Lung (tissue), 12 donors: Measurements from ENCODE around the gene OXSR1. TPM values are rescaled to one million over a fixed set of nuclear protein-coding genes. Genes with fewer than 3 reads are reported as not detected.

Experiments used
- ATAC-seq: fragments of 200-7000 bp; cut with Tn5 transposase; one replicate; pipeline ENCODE4 v1.9.1; 2020; ENCODE audit warnings: moderate number of reproducible peaks; ENCODE audit not compliant: insufficient read depth, low FRiP score
- DNase-seq, 3 donors: peaks; one replicate each; pipeline ENCODE4 v3.0.0-alpha.2; 2013 to 2017
- H3K27ac ChIP-seq, 2 donors: one replicate each; pipeline ENCODE4 v1.5.1; 2013; ENCODE audit warnings: mild to moderate bottlenecking in 2 of 2, moderate library complexity in 2 of 2, control low read depth in 1 of 2, inconsistent platforms in 1 of 2, low read depth in 1 of 2, low read length in 1 of 2
- H3K27me3 ChIP-seq, 3 donors: one replicate each; pipeline ENCODE4 v1.5.1; 2013; ENCODE audit warnings: low read length in 2 of 3; ENCODE audit not compliant: control insufficient read depth in 3 of 3, insufficient read depth in 3 of 3
- H3K36me3 ChIP-seq, 4 donors: one replicate each; pipeline ENCODE4 v1.5.1; 2013; ENCODE audit warnings: low read length in 4 of 4, mild to moderate bottlenecking in 1 of 4, moderate library complexity in 1 of 4; ENCODE audit not compliant: control insufficient read depth in 4 of 4, insufficient read depth in 4 of 4
- H3K4me1 ChIP-seq, 5 donors: one replicate each; pipeline ENCODE4 v1.5.1; 2013; ENCODE audit warnings: low read length in 5 of 5, mild to moderate bottlenecking in 2 of 5, moderate library complexity in 1 of 5; ENCODE audit not compliant: control insufficient read depth in 5 of 5, insufficient read depth in 5 of 5
- H3K4me3 ChIP-seq: one replicate; pipeline ENCODE4 v1.5.1; 2013; ENCODE audit warnings: mild to moderate bottlenecking, control low read depth, moderate library complexity
- H3K9ac ChIP-seq, 2 donors: one replicate each; pipeline ENCODE4 v1.5.1; 2013; ENCODE audit warnings: low read length in 2 of 2, control low read depth in 1 of 2; ENCODE audit not compliant: insufficient read depth in 1 of 2
- H3K9me3 ChIP-seq, 4 donors: one replicate each; pipeline ENCODE4 v1.5.1; 2013; ENCODE audit warnings: low read length in 3 of 4, mild to moderate bottlenecking in 1 of 4, moderate library complexity in 1 of 4; ENCODE audit not compliant: control insufficient read depth in 4 of 4, insufficient read depth in 3 of 4
- WGBS, 2 donors: extraction: QIAGEN DNeasy Blood & Tissue Kit; methylation state at CpG; one replicate each; pipeline ENCODE4 v1.1.7; 2013; 5-methylcytosine and 5-hydroxymethylcytosine counted together
- polyA plus RNA-seq, 2 donors: library from polyadenylated mRNA; stranded (reverse); fragments of 200-250 nt; gene quantifications; one replicate each; pipeline ENCODE4 v1.2.1, GENCODE V29; 2013
- total RNA-seq, 2 donors: library from RNA; depleted of rRNA in 1 of 2; stranded (reverse); fragments of >200 nt in 1 of 2; gene quantifications; one replicate each; pipeline ENCODE4 v1.2.1, GENCODE V29; 2014 to 2021
- TF ChIP-seq, protein P1 (sequence below): IDR thresholded peaks from 2 replicates; pipeline ENCODE4 v1.5.1; 2012; ENCODE audit warnings: mild to moderate bottlenecking; ENCODE audit errors: control extremely low read depth, extremely low read depth
- donor health status: control.
- donor health status: control.
- donor health status: Bipolar disorder and iron deficiency.
- donor health status: healthy.
- donor health status: DM: yes; HTN: yes; CAD: no.

Gene OXSR1
- total and polyA plus RNA-seq, 4 donors = 11.9 to 38.9 (median 24.9) TPM

DNA sequence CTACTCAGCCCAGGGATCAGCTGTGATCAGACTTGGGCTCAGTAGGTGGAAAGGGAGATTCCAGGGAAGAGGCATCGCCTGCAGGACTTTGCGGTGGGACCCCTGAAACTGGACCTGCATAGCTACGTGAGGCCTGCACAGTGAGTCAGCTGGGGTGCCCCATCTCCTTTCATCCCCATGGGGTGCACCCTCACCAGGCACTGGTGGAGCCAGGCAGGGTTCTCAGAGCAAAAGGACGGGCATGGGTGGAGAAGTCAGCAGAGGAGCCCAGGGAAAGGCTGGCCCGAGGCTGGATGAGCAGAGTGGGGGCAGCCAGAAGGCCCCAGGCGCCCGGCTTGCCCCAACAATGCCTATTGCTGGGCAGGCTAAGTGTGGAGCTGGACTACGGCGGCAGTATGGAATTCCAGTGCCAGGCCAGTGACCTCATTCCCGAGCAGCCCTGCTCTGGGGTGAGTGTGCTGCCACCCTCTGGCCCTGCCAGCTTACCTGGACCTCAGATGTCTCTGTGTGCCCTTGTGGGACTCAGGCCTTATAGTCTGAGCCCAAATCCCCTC is 48.1 kb upstream of the OXSR1 start:
- ATAC-seq = no peak
- 78 to 94% methylated on average over 10 of the region's 10 CpGs for WGBS, 2 donors

GRCh38 chr3:38117748-38118420 is 47.5 kb upstream of the OXSR1 start:
- Histone ChIP-seq H3K36me3 (peaks cover 9 to 33% (median 12%) of the 10 kb centered on the region in 4 donors), H3K4me3 (no peak overlapping the region), H3K4me1 (no peaks in the 10 kb centered on the region), H3K27ac (peak overlapping the region in 1 of 2 donors; percentile 16), H3K27me3 (no peaks in the 10 kb centered on the region), H3K9ac (no peak overlapping the region), H3K9me3 (no peaks in the 10 kb centered on the region)
- DNase-seq = peak; percentile 34 to 57 (median 57)
- WGBS, 2 donors = 53 to 63% methylated on average over 11 of the region's 11 CpGs
- ATAC-seq = peak; percentile 77
- TF ChIP-seq, protein P1, sequence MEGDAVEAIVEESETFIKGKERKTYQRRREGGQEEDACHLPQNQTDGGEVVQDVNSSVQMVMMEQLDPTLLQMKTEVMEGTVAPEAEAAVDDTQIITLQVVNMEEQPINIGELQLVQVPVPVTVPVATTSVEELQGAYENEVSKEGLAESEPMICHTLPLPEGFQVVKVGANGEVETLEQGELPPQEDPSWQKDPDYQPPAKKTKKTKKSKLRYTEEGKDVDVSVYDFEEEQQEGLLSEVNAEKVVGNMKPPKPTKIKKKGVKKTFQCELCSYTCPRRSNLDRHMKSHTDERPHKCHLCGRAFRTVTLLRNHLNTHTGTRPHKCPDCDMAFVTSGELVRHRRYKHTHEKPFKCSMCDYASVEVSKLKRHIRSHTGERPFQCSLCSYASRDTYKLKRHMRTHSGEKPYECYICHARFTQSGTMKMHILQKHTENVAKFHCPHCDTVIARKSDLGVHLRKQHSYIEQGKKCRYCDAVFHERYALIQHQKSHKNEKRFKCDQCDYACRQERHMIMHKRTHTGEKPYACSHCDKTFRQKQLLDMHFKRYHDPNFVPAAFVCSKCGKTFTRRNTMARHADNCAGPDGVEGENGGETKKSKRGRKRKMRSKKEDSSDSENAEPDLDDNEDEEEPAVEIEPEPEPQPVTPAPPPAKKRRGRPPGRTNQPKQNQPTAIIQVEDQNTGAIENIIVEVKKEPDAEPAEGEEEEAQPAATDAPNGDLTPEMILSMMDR = peak; percentile 79

More for the DNA sequence above, 48.1 kb upstream of the OXSR1 start:
- peak in 1 of 3 donors; percentile 18 for DNase-seq
- TF ChIP-seq, protein P1 = no peak
- no peaks in the 10 kb centered on the region for H3K27me3 ChIP-seq
- peaks cover 3 to 27% (median 6%) of the 10 kb centered on the region in 4 donors for H3K36me3 ChIP-seq
- H3K9ac ChIP-seq = no peak overlapping the region
- no peaks in the 10 kb centered on the region for H3K9me3 ChIP-seq
- H3K4me1 ChIP-seq = no peaks in the 10 kb centered on the region
- H3K27ac ChIP-seq = no peak overlapping the region
- no peak overlapping the region for H3K4me3 ChIP-seq

DNA sequence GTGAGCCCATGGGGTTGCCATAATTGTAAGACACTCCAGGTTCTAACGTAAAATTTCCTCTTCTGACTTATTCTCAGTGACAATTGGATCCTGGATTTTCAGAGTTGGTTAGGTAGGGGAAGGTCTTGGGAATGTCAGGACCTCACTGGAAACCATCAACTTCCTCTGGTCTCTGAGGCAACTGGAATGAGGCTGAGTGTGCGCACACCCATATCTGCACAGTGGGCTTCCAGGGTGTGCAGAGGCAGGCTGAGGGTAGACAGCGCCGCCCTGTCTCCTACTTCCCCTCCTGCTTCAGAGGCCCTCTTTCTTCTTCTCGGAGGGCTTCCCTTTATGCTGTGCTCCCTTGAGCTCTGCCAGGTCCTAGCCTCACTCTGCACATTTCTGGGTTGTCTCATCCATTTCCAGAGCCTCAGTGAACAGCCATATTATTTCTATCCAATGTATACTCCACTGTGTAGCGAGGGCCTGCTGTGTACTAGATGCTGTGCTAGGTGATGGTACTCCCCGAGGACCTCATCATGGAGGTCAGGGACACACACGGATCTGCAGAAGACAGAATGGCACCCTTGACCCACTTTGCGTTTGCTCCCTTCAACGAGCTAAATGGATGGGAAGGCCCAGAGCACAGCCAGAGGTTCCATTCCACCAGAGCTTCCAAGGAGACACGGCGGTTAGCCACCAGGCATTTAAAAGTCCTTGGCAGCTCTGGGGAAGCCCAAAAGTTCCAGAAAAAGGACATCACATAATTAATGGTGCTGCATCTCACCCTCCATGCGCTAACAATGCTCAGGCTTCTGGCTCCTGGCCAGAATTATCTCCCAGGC is 46.7 kb upstream of the OXSR1 start:
- peaks cover 10 to 36% (median 13%) of the 10 kb centered on the region in 4 donors for H3K36me3 ChIP-seq
- no peak for DNase-seq
- H3K27ac ChIP-seq = no peak overlapping the region
- TF ChIP-seq, protein P1 = no peak
- WGBS, 2 donors = 82 to 84% methylated on average over 13 of the region's 13 CpGs
- H3K4me1 ChIP-seq = no peaks in the 10 kb centered on the region
- no peaks in the 10 kb centered on the region for H3K9me3 ChIP-seq
- H3K4me3 ChIP-seq = no peak overlapping the region
- H3K27me3 ChIP-seq = no peaks in the 10 kb centered on the region
- H3K9ac ChIP-seq = no peak overlapping the region
- no peak for ATAC-seq
